Cardiac muscle cell (in vitro differentiated cells and primary cell): ENCODE results near the gene MLIP. TPM values are rescaled to one million over a fixed set of nuclear protein-coding genes. Genes with fewer than 3 reads are reported as not detected.

Experiments used
- DNase-seq, 2 donors: peaks; one replicate each; pipeline versions ENCODE4 v3.0.0 to v3.0.0-alpha.2; 2010 to 2017; ENCODE audit warnings: low read depth in 1 of 2, low spot score in 1 of 2
- H3K27ac ChIP-seq: fragments of 200-600 bp; sonication (generic); 2 replicates; pipeline ENCODE4 v1.5.1; 2016
- H3K27me3 ChIP-seq: fragments of 200-600 bp; sonication (generic); 2 replicates; pipeline ENCODE4 v1.6.0; 2016; ENCODE audit warnings: control low read depth
- H3K36me3 ChIP-seq: fragments of 200-600 bp; sonication (generic); 2 replicates; pipeline ENCODE4 v1.5.1; 2016; ENCODE audit warnings: control low read depth
- H3K4me1 ChIP-seq: fragments of 200-600 bp; sonication (generic); 2 replicates; pipeline ENCODE4 v1.8.1; 2017; ENCODE audit warnings: low read depth, mild to moderate bottlenecking, mixed run types
- H3K4me3 ChIP-seq: fragments of 200-600 bp; sonication (generic); 2 replicates; pipeline ENCODE4 v1.5.1; 2016; ENCODE audit warnings: mild to moderate bottlenecking
- H3K9me3 ChIP-seq: fragments of 200-600 bp; sonication (generic); 2 replicates; pipeline ENCODE4 v1.5.1; 2017; ENCODE audit warnings: low read depth, mild to moderate bottlenecking, control low read depth
- polyA plus RNA-seq: library from polyadenylated mRNA; unstranded; fragments of >200 nt; fragmentation: Nextera tagmentation; extraction: Ambion mirVana; gene quantifications from 2 replicates; pipeline ENCODE4 v1.2.1, GENCODE V29; 2016
- total RNA-seq: library from RNA; depleted of rRNA; stranded (reverse); fragments of >200 nt; gene quantifications from 2 replicates; pipeline ENCODE4 v1.2.3, GENCODE V29; 2016
- TF ChIP-seq, protein P1 (sequence below): IDR thresholded peaks from 2 replicates; pipeline ENCODE4 v1.5.1; 2012; ENCODE audit warnings: low read depth, mild to moderate bottlenecking, low read length

Gene MLIP
- total and polyA plus RNA-seq, 2 experiments from 2014 or later = 60.5 to 68.9 TPM

DNA sequence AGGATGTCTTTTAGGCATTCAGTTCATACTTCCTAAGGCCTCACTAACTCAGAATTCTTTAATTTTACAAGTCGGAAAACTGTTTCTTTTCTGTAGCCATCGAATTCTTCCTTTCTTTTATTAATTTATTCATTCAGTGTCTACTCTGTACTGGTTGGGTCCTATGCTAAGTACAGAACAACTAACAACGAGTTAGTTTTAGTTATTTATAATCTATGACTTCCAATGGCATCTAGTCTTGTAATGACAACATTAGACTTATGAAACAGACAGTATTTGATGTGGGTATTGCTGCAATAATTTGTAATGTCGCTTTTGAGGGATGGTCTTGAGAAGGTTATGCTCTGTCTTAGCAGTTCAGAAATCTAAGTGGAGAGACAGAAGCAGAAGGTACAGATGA, 141.7 kb downstream of the MLIP start:
- no peak for DNase-seq
- Histone ChIP-seq H3K27me3 (no peaks in the 10 kb centered on the region), H3K27ac (no peak overlapping the region), H3K4me3 (no peak overlapping the region), H3K9me3 (no peaks in the 10 kb centered on the region), H3K36me3 (no peaks in the 10 kb centered on the region), H3K4me1 (peaks cover 11% of the 10 kb centered on the region)
- TF ChIP-seq, protein P1, sequence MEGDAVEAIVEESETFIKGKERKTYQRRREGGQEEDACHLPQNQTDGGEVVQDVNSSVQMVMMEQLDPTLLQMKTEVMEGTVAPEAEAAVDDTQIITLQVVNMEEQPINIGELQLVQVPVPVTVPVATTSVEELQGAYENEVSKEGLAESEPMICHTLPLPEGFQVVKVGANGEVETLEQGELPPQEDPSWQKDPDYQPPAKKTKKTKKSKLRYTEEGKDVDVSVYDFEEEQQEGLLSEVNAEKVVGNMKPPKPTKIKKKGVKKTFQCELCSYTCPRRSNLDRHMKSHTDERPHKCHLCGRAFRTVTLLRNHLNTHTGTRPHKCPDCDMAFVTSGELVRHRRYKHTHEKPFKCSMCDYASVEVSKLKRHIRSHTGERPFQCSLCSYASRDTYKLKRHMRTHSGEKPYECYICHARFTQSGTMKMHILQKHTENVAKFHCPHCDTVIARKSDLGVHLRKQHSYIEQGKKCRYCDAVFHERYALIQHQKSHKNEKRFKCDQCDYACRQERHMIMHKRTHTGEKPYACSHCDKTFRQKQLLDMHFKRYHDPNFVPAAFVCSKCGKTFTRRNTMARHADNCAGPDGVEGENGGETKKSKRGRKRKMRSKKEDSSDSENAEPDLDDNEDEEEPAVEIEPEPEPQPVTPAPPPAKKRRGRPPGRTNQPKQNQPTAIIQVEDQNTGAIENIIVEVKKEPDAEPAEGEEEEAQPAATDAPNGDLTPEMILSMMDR = no peak

DNA sequence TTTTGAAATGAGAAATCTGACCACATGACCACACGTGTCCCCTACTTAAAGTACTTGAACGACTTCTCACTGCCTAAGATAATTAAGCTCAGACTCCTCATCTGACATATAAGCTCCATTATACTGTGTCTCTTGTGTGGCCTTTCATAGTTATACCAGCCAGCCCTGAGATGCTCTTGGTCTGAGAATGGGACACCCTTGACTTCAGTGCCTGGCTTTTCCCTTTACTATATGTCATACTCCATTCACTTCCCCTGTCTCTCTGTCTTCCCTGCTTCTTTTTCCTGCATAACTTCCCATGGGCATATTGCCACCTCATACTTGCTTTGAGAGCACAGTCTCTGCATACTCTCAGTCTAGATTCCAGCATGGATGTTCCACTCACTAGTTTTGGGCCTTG, 143.6 kb downstream of the MLIP start:
- Histone ChIP-seq H3K4me3 (no peak overlapping the region), H3K36me3 (no peaks in the 10 kb centered on the region), H3K27me3 (no peaks in the 10 kb centered on the region), H3K9me3 (no peaks in the 10 kb centered on the region), H3K27ac (no peak overlapping the region), H3K4me1 (peaks cover 11% of the 10 kb centered on the region)
- TF ChIP-seq, protein P1 = no peak
- no peak for DNase-seq

DNA sequence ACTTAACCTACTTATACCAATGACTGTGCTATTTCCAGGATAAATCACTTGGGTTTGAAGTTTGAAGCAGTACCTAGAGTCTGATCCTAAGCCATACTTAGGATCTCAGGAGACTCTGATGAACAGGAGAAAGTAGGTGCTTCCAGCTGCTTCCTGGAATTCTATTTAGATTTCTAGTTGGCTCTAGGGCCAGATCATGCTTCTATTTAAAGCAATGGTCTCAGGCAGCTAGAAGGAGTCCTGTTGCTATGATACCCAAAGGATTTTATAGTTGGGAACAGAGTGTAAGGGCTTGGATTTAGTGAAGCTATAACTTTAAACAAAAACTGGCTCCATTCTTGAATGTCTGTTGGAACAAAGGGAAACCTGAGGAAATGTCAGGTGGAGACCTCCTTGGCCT, 144.6 kb downstream of the MLIP start:
- DNase-seq = peak in 1 of 2 donors; percentile 45
- Histone ChIP-seq H3K4me1 (peaks cover 11% of the 10 kb centered on the region), H3K27ac (peak overlapping the region; percentile 0), H3K9me3 (no peaks in the 10 kb centered on the region), H3K4me3 (no peak overlapping the region), H3K27me3 (no peaks in the 10 kb centered on the region), H3K36me3 (no peaks in the 10 kb centered on the region)
- TF ChIP-seq, protein P1 = no peak

DNA sequence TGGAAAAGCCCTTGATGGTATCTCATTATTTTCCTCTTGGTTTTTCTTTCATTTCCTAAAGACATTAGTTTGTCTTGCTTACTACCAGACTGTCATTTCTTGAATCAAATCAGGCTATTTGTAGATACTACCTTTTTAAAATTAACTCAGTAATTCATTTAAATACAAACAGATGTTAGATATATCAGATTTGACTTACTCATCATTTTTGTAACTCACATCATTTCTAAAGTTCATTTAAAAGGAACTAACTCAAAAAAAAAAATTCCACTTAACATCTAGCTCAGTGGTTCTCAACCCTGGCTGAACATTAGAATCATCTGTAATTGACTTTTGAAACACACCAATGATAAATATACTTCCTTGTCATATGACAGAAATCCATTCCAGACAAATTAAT, 148.8 kb downstream of the MLIP start:
- peaks cover 11% of the 10 kb centered on the region for H3K4me1 ChIP-seq
- H3K9me3 ChIP-seq = no peaks in the 10 kb centered on the region
- H3K27me3 ChIP-seq = no peaks in the 10 kb centered on the region
- no peak for DNase-seq
- H3K36me3 ChIP-seq = no peaks in the 10 kb centered on the region
- H3K27ac ChIP-seq = no peak overlapping the region
- no peak overlapping the region for H3K4me3 ChIP-seq
- TF ChIP-seq, protein P1 = no peak

DNA sequence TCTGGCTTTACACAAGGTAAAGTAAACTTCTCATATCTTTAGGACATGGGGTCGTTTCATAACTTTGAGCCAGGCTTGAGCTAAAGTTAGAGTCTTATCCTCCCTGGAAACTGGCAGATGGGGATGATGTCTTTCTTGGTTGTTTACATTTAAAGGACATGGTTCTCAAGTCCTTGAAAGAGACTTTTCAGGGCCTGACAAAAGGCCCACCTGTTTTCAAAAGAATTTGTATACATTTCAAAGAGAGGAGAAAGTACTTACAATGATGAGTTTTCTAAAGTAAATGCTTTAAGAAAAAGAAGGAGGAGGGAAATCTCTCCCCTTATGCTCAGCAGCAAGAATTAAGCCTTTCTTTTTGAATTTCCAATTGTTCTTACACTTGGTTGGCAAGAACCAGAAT, 151.3 kb downstream of the MLIP start:
- no peak overlapping the region for H3K27ac ChIP-seq
- H3K4me1 ChIP-seq = no peaks in the 10 kb centered on the region
- H3K9me3 ChIP-seq = no peaks in the 10 kb centered on the region
- no peaks in the 10 kb centered on the region for H3K27me3 ChIP-seq
- TF ChIP-seq, protein P1 = no peak
- no peak overlapping the region for H3K4me3 ChIP-seq
- DNase-seq = no peak
- no peaks in the 10 kb centered on the region for H3K36me3 ChIP-seq

DNA sequence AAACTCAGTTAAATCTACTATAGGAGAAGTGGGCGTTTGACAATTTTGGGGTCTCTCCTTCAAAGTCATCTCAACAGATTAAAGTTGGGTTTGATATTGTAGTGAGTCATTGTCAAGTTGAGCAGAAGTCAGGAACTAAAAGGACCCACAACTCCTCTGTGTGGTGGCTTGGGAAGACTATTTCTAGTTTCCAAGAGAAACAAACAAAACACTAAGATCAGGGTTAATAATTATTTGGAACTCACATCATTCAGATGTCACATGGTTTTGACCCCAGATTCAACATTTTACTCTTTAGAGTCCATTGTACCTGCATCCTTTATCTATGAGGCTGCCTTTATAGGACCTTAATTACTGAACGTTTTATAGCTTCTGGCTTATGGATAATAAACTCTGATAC, 151.7 kb downstream of the MLIP start:
- H3K4me1 ChIP-seq = no peaks in the 10 kb centered on the region
- no peaks in the 10 kb centered on the region for H3K36me3 ChIP-seq
- TF ChIP-seq, protein P1 = no peak
- H3K9me3 ChIP-seq = no peaks in the 10 kb centered on the region
- no peak overlapping the region for H3K27ac ChIP-seq
- DNase-seq = no peak
- H3K4me3 ChIP-seq = no peak overlapping the region
- H3K27me3 ChIP-seq = no peaks in the 10 kb centered on the region
